Adrenal gland (tissue), 12 donors: ENCODE measurements around the gene NELFCD. TPM values are rescaled to one million over a fixed set of nuclear protein-coding genes. Genes with fewer than 3 reads are reported as not detected.

Experiments
- DNase-seq, 7 donors: peaks; one replicate each; pipeline ENCODE4 v3.0.0-alpha.2; 2019 to 2020
- H3K27ac ChIP-seq, 5 donors: fragments of 200-600 bp; sonication (generic) in 4 of 5; 1 replicate in 3 of 5; 2 replicates in 2 of 5; pipeline versions ENCODE4 v1.5.1 to v1.8.0; 2016 to 2020; ENCODE audit warnings: mild to moderate bottlenecking in 1 of 5
- H3K27me3 ChIP-seq: fragments of 200-600 bp; 2 replicates; pipeline ENCODE4 v1.8.0; 2021
- H3K36me3 ChIP-seq, 2 donors: fragments of 200-600 bp; replicated peaks in 1 of 2; 1 replicate in 1 of 2; 2 replicates in 1 of 2; pipeline versions ENCODE4 v1.5.1 to v1.8.0; 2018 to 2022
- H3K4me1 ChIP-seq, 2 donors: fragments of 200-600 bp; replicated peaks in 1 of 2; 1 replicate in 1 of 2; 2 replicates in 1 of 2; pipeline versions ENCODE4 v1.5.1 to v1.8.0; 2018 to 2021
- H3K4me3 ChIP-seq, 4 donors: fragments of 200-600 bp; sonication (generic) in 3 of 4; one replicate each; pipeline ENCODE4 v1.5.1; 2016 to 2018
- H3K9me3 ChIP-seq, 3 donors: fragments of 200-600 bp; sonication (generic) in 1 of 3; replicated peaks in 1 of 3; 1 replicate in 2 of 3; 2 replicates in 1 of 3; pipeline versions ENCODE4 v1.5.1 to v1.8.0; 2016 to 2021
- CTCF ChIP-seq, 6 experiments: fragments of 450-650 bp in 4 of 6; fragments of 200-600 bp in 2 of 6; sonication (generic) in 1 of 6; IDR thresholded peaks; 1 replicate in 5 of 6; 2 replicates in 1 of 6; pipeline versions ENCODE4 v1.5.1 to v1.8.0; 2016 to 2021; ENCODE audit warnings: antibody characterized with exemption in 6 of 6, mild to moderate bottlenecking in 2 of 6, moderate library complexity in 1 of 6
- POLR2A ChIP-seq, 2 donors: fragments of 450-650 bp; IDR thresholded peaks; one replicate each; pipeline ENCODE4 v1.6.1; 2017; ENCODE audit warnings: antibody characterized with exemption in 2 of 2, mild to moderate bottlenecking in 2 of 2, moderate library complexity in 1 of 2
- WGBS, 4 donors: extraction: QIAGEN DNeasy Blood & Tissue Kit in 2 of 4; methylation state at CpG; one replicate each; pipeline versions ENCODE4 v1.1.5 to v1.1.7; 2013 to 2017; 5-methylcytosine and 5-hydroxymethylcytosine counted together
- intact Hi-C, 2 donors: fragments of 100-400 bp; cut with DNase I; formaldehyde crosslinking; loops; one replicate each; pipeline versions ENCODE4 v1.14.1 to v1.15.0; 2022 to 2023
- polyA plus RNA-seq, 3 donors: library from polyadenylated mRNA; stranded (reverse); fragments of 200-250 nt in 2 of 3; fragments of 350-450 nt in 1 of 3; fragmentation: Illumina TruSeq in 1 of 3; extraction: RNeasy Lipid Tissue Mini Kit (QIAGEN cat#74804) in 1 of 3; gene quantifications; one replicate each; pipeline ENCODE4 v1.2.3, GENCODE V29; 2013 to 2014
- total RNA-seq, 9 donors: library from RNA; depleted of rRNA in 4 of 9; stranded (reverse); fragments of >200 nt in 4 of 9; fragments of 120-200 nt in 1 of 9; fragmentation: NEBNext Ultra II Directional in 1 of 9; extraction: Animal tissue kit (Norgen Biotek cat#: 25700) in 1 of 9; gene quantifications; one replicate each; pipeline versions ENCODE4 v1.1.0 to v1.2.4, GENCODE V29; 2013 to 2023
- donor health status: healthy with polysubstance abuse.
- donor health status: Bipolar disorder and iron deficiency.
- donor health status: DM: yes; HTN: yes; CAD: no.
- donor health status: DM: no; HTN: no; CAD: no.
- donor health status: DM: no; HTN: no; CAD: no.
- donor health status: DM: yes; HTN: yes; CAD: no.

NELFCD gene
- total and polyA plus RNA-seq, 12 donors: 47.1 to 107 (median 75.0) TPM

GRCh38 chr20:58938541-58938940 lies 42.5 kb upstream of the NELFCD start:
- no peak for TF ChIP-seq CTCF (IDR thresholded peaks at IDR 0.05)
- no peak for TF ChIP-seq POLR2A (IDR thresholded peaks at IDR 0.05)
- H3K4me3 ChIP-seq: no peak overlapping the region
- H3K4me1 ChIP-seq: no peaks in the 10 kb centered on the region
- 69 to 82% (median 76%) methylated on average over 1 of the region's 1 CpG for WGBS, 4 donors
- H3K27me3 ChIP-seq: no peaks in the 10 kb centered on the region
- no peaks in the 10 kb centered on the region for H3K9me3 ChIP-seq
- H3K27ac ChIP-seq: no peak overlapping the region
- intact Hi-C loops: no loop called here
- no peaks in the 10 kb centered on the region for H3K36me3 ChIP-seq
- DNase-seq: no peak

GRCh38 chr20:58941471-58941870 lies 39.6 kb upstream of the NELFCD start:
- no peaks in the 10 kb centered on the region for H3K9me3 ChIP-seq
- intact Hi-C loops: no loop called here
- no peaks in the 10 kb centered on the region for H3K27me3 ChIP-seq
- DNase-seq: no peak
- TF ChIP-seq POLR2A (IDR thresholded peaks at IDR 0.05): no peak
- no peak for TF ChIP-seq CTCF (IDR thresholded peaks at IDR 0.05)
- 54 to 72% (median 68%) methylated on average over 3 of the region's 3 CpGs for WGBS, 4 donors
- no peak overlapping the region for H3K4me3 ChIP-seq
- no peaks in the 10 kb centered on the region for H3K36me3 ChIP-seq
- H3K27ac ChIP-seq: no peak overlapping the region
- H3K4me1 ChIP-seq: no peaks in the 10 kb centered on the region

GRCh38 chr20:58942549-58942948 lies 38.5 kb upstream of the NELFCD start:
- no peak for DNase-seq
- no peaks in the 10 kb centered on the region for H3K27me3 ChIP-seq
- H3K9me3 ChIP-seq: no peaks in the 10 kb centered on the region
- H3K36me3 ChIP-seq: no peaks in the 10 kb centered on the region
- TF ChIP-seq POLR2A (IDR thresholded peaks at IDR 0.05) (no peak), CTCF (IDR thresholded peaks at IDR 0.05) (no peak)
- H3K4me3 ChIP-seq: no peak overlapping the region
- H3K27ac ChIP-seq: no peak overlapping the region
- WGBS, 4 donors: 76 to 86% (median 82%) methylated on average over 4 of the region's 4 CpGs
- H3K4me1 ChIP-seq: no peaks in the 10 kb centered on the region
- intact Hi-C loops: no loop called here

GRCh38 chr20:58944610-58945009 lies 36.4 kb upstream of the NELFCD start:
- WGBS, 4 donors: 69 to 87% (median 72%) methylated on average over 1 to 5 of the region's 5 CpGs
- no peak overlapping the region for H3K4me3 ChIP-seq
- no peak overlapping the region for H3K27ac ChIP-seq
- intact Hi-C loops: no loop called here
- TF ChIP-seq POLR2A (IDR thresholded peaks at IDR 0.05) (no peak), CTCF (IDR thresholded peaks at IDR 0.05) (no peak)
- no peak for DNase-seq
- H3K9me3 ChIP-seq: no peaks in the 10 kb centered on the region
- H3K4me1 ChIP-seq: no peaks in the 10 kb centered on the region
- H3K36me3 ChIP-seq: no peaks in the 10 kb centered on the region
- no peaks in the 10 kb centered on the region for H3K27me3 ChIP-seq
